ENCODE measurements around the gene PHYHD1.

- TF ChIP-seq TAF1 (IDR thresholded peaks at IDR 0.05; ENCODE audit: borderline replicate concordance, low read depth, low read length) (no peak), POLR2A (IDR thresholded peaks at IDR 0.05; ENCODE audit: low read depth, low read length) (no peak), POLR2AphosphoS5 (IDR thresholded peaks at IDR 0.05; ENCODE audit: low read depth, low read length) (no peak)
Observed at GRCh38 chr9:128898382-128898781, 22.4 kb upstream of the PHYHD1 start.

All from GM12892 (cell line).